Activated CD4-positive, alpha-beta T cell treated with anti-CD3 and anti-CD28 coated beads, Interleukin-10, Interleukin-2, amounts not matched to agents 100 ng/mL and 50 ng/mL, durations not matched to agents 16 hours and 8 hours (primary cell): Measurements from ENCODE around the gene GFY.
"Not testable (repeated sequence)": the region's sequence is repeated elsewhere in the genome, so short reads cannot be mapped to it uniquely, and the experiment has no call there.

Source experiments
- DNase-seq: peaks from one replicate; pipeline ENCODE4 v3.0.0-alpha.2; 2020

The GFY gene

GRCh38 chr19:49430678-49431329, 5.6 kb downstream of the GFY start:
- peak; percentile 40 for DNase-seq

- DNase-seq, result no peak
Observed at GRCh38 chr19:49431330-49431749, 6.2 kb downstream of the GFY start.

GRCh38 chr19:49432141-49433073, 7.2 kb downstream of the GFY start:
- DNase-seq, result no peak

GRCh38 chr19:49433240-49433901, 8.2 kb downstream of the GFY start:
- DNase-seq, result no peak

- DNase-seq, result no peak
Observed at GRCh38 chr19:49434907-49435583, 9.9 kb downstream of the GFY start.

- DNase-seq, result no peak
Observed at GRCh38 chr19:49435670-49436069, 10.5 kb downstream of the GFY start.

GRCh38 chr19:49436381-49437017, 11.3 kb downstream of the GFY start:
- DNase-seq, result peak; percentile 70

GRCh38 chr19:49437231-49437630, 12.0 kb downstream of the GFY start:
- no peak for DNase-seq

- no peak for DNase-seq
Observed at GRCh38 chr19:49438261-49438660, 13.1 kb downstream of the GFY start.

GRCh38 chr19:49439836-49440235, 14.6 kb downstream of the GFY start:
- no peak for DNase-seq

GRCh38 chr19:49440439-49441209, 15.4 kb downstream of the GFY start:
- no peak for DNase-seq

- peak; percentile 50 for DNase-seq
Observed at GRCh38 chr19:49441210-49441959, 16.2 kb downstream of the GFY start, which contains the start of gene SLC17A7. TSS of gene SLC17A7 (minus strand) at chr19:49441527. CDS start at chr19:49441379, 148 bp downstream.

- DNase-seq, result no peak
Observed at GRCh38 chr19:49441960-49442350, 16.8 kb downstream of the GFY start.

- DNase-seq, result no peak
Observed at GRCh38 chr19:49442354-49442753, 17.2 kb downstream of the GFY start.

- peak; percentile 79 for DNase-seq
Observed at GRCh38 chr19:49442771-49443365, 17.7 kb downstream of the GFY start.

- DNase-seq, result peak; percentile 95
Observed at GRCh38 chr19:49443366-49444099, 18.3 kb downstream of the GFY start.

GRCh38 chr19:49444100-49444700, 19.0 kb downstream of the GFY start:
- not testable (repeated sequence) for DNase-seq

GRCh38 chr19:49445997-49446396, 20.8 kb downstream of the GFY start:
- no peak for DNase-seq
